Articular chondrocyte of knee joint (primary cell): ENCODE results near the gene CAPN5. TPM values are rescaled to one million over a fixed set of nuclear protein-coding genes. Genes with fewer than 3 reads are reported as not detected.

Experiments
- total RNA-seq: library from RNA; depleted of rRNA; stranded (reverse); fragments of >200 nt; gene quantifications from 2 replicates; pipeline ENCODE4 v1.2.3, GENCODE V29; 2012

Gene CAPN5
- 8.6 and 12.9 TPM in 2 replicates for total RNA-seq

DNA sequence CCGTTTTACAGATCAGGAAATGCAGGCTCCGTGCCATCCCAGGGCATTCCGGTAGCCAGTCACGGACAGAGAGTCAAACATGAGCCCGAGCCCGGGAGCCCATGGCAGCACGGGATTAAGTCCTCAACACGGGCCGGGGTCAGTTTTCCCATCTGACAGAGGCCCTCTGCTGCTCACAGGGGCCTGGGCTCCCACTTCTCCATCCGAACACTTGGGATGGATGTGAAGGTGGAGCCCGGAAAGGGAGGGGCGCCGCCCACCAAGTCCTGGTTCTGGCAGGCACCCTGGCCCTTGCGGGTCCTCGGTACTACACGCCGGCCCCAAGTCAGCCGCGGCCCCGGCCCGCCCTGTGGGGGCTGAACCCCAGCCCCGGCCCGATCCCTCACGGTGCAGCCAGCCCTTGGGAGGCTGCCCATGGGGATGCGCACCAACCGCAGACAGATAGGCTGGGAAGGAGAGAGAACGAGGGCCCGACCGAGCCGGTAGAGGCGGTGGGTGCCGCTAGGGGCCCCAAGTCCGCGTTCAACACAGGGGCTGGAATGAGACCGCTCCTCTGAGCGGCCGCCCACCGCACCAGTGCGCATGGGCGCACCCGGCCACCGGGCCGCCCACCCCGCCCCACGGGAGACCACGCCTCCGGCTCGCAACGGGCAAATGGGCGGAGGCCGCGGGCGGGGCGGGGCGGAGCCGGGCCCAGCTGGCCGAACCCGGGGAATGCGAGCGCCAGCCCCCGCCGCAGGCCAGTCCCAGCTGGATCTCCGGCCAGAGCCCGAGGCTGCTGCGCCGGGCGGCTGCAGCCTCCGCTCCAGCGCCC lies at the start of gene CAPN5:
Gene CAPN5, plus strand, starts transcription at position 743 of the 814 bp plus-strand sequence. CDS start 17,916 bp downstream, outside the sequence.

GRCh38 chr11:77102246-77103210 lies 35.8 kb downstream of the CAPN5 start, which contains the start of gene OMP:
Gene OMP, plus strand, starts transcription at chr11:77102840. Its CDS starts 0 bp downstream, at chr11:77102840.

DNA sequence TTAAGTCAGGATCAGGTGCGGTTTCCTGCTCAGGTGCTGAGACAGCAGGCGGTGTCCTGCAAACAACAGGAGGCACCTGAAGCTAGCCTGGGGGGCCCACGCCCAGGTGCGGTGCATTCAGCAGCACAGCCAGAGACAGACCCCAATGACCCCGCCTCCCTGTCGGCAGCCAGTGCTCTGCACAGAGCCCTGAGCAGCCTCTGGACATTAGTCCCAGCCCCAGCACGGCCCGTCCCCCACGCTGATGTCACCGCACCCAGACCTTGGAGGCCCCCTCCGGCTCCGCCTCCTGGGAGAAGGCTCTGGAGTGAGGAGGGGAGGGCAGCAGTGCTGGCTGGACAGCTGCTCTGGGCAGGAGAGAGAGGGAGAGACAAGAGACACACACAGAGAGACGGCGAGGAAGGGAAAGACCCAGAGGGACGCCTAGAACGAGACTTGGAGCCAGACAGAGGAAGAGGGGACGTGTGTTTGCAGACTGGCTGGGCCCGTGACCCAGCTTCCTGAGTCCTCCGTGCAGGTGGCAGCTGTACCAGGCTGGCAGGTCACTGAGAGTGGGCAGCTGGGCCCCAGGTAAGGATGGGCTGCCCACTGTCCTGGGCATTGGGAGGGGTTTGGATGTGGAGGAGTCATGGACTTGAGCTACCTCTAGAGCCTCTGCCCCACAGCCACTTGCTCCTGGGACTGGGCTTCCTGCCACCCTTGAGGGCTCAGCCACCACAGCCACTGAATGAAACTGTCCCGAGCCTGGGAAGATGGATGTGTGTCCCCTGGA lies 61.3 kb downstream of the CAPN5 start, which contains the start of gene MYO7A:
Gene MYO7A, plus strand, starts transcription at position 327 of the 772 bp plus-strand sequence. CDS start 2,389 bp downstream, outside the sequence.

Other genes with a start within 250 kb of the CAPN5 start
- 12.3 and 12.8 TPM in 2 replicates for gene ACER3, start 206.1 kb upstream of the CAPN5 start, total RNA-seq
- not detected in 2 replicates for gene B3GNT6, start 32.6 kb upstream of the CAPN5 start, total RNA-seq
- gene OMP, start 35.9 kb downstream of the CAPN5 start, total RNA-seq = not detected in 2 replicates
- 0.22 TPM in 1 of 2 replicates, not detected in the other for gene MYO7A, start 61.3 kb downstream of the CAPN5 start, total RNA-seq
- gene GDPD4, start 234.7 kb downstream of the CAPN5 start, total RNA-seq = not detected in 2 replicates